22Rv1 (cell line): Measurements from ENCODE around the gene ACTN3.
"Not testable (repeated sequence)": the region's sequence is repeated elsewhere in the genome, so short reads cannot be mapped to it uniquely, and the experiment has no call there.

Experiments
- H3K27ac ChIP-seq: fragments of 450-650 bp; 2 replicates; pipeline ENCODE4 v1.5.1; 2017
- ZFX ChIP-seq: fragments of 450-650 bp; IDR thresholded peaks from 2 replicates; pipeline ENCODE4 v1.6.1; 2017; ENCODE audit warnings: antibody characterized with exemption, borderline replicate concordance
- TF ChIP-seq, protein P1 (sequence below): fragments of 450-650 bp; IDR thresholded peaks from 2 replicates; pipeline ENCODE4 v1.5.1; 2017; ENCODE audit warnings: mild to moderate bottlenecking

ACTN3 gene

DNA sequence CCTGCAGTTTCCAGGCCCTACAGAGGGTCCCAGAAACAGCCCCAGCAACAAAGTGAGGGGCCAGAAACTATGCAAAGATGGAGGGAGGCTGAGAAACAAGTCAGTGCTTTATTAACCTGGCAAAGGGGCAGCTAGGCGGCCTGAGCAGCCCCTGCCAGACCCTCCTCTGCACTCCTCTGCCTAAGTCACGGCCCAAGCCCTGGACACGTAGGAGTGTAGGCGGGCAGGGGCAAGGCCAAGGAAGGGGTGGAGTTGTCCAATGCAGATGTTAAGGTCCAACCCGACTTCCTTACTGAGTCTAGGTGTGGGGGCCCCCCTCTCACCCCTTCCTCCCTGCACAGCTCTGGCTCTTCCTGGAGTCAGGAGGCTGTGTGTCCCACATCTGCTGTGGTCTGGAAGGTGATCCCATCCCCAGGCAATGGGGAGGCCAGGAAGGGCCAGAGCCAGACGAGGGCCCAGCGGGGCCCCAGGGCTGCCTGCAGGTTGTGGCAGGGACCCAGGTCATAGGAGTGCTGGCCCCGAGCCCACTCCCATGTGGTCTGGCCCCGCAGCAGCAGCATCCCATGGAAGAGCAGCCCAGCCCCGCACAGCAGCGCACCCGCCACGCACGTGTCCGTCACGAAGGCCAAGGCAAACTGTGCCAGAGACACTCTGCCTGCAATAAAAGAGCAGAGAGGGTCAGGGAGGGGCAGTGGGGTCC lies 7.4 kb upstream of the ACTN3 start:
- H3K27ac ChIP-seq = no peak overlapping the region
- TF ChIP-seq, protein P1, sequence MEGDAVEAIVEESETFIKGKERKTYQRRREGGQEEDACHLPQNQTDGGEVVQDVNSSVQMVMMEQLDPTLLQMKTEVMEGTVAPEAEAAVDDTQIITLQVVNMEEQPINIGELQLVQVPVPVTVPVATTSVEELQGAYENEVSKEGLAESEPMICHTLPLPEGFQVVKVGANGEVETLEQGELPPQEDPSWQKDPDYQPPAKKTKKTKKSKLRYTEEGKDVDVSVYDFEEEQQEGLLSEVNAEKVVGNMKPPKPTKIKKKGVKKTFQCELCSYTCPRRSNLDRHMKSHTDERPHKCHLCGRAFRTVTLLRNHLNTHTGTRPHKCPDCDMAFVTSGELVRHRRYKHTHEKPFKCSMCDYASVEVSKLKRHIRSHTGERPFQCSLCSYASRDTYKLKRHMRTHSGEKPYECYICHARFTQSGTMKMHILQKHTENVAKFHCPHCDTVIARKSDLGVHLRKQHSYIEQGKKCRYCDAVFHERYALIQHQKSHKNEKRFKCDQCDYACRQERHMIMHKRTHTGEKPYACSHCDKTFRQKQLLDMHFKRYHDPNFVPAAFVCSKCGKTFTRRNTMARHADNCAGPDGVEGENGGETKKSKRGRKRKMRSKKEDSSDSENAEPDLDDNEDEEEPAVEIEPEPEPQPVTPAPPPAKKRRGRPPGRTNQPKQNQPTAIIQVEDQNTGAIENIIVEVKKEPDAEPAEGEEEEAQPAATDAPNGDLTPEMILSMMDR = no peak
- TF ChIP-seq ZFX = no peak

DNA sequence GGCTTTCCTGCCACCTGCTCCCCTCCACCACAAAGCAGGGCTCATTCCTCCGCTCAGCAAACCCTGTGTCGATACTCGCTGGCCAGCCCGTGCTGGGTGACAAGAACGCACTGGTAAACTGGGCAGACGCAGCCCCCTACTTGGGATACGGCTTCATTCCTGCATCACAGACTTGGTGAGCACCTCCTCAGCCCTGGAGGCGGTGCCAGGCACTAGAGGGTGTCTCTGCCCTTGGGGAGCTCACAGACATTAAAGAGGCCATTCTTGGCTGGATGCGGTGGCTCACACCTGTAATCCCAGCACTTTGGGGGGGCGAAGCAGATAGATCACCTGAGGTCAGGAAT lies 6.9 kb upstream of the ACTN3 start:
- no peak overlapping the region for H3K27ac ChIP-seq
- TF ChIP-seq, protein P1 = no peak
- TF ChIP-seq ZFX = no peak

DNA sequence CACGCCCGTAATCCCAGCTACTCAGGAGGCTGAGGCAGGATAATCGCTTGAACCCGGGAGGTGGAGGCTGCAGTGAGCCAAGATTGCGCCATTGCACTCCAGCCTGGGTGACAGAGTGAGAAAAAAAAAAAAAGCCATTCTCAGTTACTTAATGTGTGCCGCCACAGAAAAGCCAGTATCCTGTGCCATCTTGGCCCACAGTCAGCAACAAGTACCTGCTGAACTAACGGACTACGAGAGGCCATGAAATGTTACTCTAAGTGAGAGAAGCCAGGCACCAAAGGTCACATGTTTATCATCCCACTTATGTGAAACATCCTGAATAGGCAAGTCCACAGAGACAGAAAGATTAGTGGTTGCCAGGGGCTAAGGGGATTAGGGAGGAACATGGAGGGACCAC lies 6.1 kb upstream of the ACTN3 start:
- not testable (repeated sequence) for H3K27ac ChIP-seq

DNA sequence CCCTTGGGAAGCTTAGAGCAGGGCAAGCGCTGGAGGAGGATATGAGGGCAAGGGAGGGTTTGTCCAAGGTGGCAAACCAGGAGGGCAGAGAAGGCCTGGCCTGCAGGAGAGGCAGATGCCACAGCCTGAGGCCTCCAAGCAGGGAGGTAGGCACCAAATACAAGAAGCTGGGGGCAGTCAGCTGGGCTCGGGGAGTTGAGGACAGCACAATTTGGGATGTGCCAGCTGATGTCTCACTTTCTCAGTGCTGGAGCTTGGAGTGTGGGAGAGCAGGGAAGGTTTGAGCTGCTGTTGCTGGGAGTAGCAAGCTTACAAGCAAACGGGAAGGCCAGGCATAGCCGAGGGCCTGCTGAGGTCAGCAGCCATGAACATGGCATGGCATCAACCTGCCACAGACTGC lies 4.8 kb upstream of the ACTN3 start:
- no peak overlapping the region for H3K27ac ChIP-seq
- TF ChIP-seq, protein P1 = no peak
- TF ChIP-seq ZFX = no peak

DNA sequence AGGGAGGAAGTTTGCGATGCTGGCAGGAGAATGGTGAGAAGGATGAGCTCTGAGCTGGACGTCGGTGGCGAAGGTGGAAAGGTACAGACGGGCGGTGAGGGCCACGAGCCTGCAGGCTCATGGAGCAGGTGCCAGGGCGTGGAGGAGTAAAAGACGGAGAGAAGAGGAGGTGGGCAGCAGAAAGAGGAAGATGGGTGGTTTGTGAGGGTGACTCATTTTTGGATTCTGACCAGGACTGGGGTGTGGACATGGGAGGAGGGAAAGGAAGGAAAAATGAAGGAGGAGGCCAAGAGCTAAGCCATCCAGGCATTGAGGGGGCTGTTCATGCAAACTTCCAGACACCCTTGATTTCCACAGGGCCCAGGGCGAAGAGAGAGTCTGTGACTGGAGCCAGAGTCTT lies 4.3 kb upstream of the ACTN3 start:
- no peak for TF ChIP-seq ZFX
- TF ChIP-seq, protein P1 = no peak
- no peak overlapping the region for H3K27ac ChIP-seq

DNA sequence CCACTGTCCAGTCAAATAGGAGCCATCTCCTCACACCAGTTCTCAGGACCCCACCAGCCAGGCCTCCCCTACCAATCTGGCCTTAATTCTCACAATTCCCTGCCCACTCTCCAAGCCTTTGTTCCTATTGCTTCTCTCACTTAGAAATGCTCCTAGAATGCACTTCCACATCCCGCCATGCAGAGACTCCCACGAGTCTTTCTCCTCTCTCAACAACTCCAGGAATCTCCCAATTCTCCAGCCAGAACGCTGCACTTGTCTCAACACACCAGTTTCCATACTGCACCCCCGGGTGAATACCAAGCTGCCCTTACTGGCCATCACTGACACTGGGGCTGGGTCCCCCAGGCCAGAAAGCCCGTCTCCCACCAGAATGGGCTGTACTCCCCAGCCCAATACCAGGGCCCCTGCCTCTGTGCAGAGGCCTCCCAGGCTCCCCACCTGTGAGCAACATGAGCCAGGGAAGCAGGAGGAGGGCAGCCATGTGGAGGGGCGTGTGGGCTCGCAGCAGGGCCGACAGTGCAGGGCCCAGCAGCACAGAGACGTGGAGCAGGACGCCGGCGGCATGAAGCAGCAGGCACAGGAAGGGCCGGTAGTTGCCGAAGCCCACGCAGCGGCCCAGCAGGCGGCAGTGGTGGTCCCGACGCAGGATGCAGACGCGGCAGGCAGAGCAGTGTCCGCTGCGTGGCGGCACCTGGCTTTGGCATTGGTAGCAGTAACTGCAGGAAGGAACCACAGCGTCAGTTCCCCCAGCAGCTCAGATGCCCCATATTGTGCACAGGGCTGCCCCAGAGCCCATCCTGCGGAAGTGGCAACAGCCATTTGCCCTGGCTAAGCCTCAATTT lies 3.2 kb upstream of the ACTN3 start:
- TF ChIP-seq, protein P1 = no peak
- TF ChIP-seq ZFX = no peak
- no peak overlapping the region for H3K27ac ChIP-seq

DNA sequence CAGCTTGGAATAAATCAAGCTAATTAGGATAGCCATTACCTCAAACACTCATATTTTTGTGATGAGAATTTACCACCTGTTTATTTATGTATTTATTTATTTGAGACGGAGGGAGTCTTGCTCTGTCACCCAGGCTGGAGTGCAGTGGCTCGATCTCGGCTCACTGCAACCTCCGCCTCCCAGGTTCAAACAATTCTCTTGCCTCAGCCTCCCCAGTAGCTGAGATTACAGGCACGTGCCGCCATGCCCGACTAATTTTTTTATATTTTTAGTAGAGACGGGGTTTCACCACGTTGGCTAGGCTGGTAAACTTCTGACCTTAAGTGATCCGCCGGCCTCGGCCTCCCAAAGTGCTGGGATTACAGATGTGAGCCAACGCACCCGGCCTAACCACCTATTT lies 1.8 kb upstream of the ACTN3 start:
- peak overlapping the region; percentile 71 for H3K27ac ChIP-seq

DNA sequence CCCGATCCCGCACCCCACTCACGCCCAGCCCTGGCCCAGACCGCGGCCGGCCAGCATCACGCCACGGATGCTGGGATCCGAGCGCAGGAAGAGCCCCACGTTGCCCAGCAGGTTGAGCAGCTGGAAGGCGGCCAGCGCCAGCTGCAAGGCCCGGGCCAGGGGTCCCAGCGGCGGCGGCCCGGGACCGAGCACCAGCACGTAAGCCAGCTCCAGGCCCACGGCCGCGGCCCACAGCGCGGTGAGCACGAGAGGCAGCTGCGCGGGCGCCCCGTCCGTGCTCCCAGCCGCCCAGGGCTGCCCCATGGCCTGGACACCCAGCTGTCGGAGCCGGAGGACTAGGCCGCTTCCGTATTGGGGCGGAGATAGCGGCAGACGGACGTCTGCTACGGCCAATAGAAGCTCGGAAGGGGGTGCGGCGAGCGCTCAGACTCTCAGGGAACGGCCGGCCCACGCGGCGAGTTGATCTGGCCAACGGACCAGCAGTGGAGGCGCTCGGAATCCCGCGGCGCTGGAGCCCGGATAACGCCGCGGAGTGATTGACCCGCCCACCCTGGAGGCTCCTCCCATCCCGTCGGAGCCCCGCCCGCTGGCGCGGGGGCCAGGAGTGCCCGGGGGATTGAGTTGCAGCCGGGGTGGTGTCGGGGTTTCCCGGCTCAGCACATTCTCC lies 869 bp upstream of the ACTN3 start, which contains the start of gene ZDHHC24:
Gene ZDHHC24, minus strand, starts transcription at position 348 of the 667 bp plus-strand sequence. Its CDS starts 45 bp downstream, at position 303.
- H3K27ac ChIP-seq = peak within 1 kb of the TSS; percentile 71
- TF ChIP-seq ZFX = no peak
- TF ChIP-seq, protein P1 = no peak
